Left lung (tissue), 10 donors: ENCODE data around the gene RPL3. TPM values are rescaled to one million over a fixed set of nuclear protein-coding genes. Genes with fewer than 3 reads are reported as not detected.

Source experiments
- ATAC-seq: fragments of 200-7000 bp; cut with Tn5 transposase; one replicate; pipeline ENCODE4 v1.9.1; 2020; ENCODE audit warnings: moderate library complexity
- DNase-seq, 4 donors: peaks; one replicate each; pipeline ENCODE4 v3.0.0-alpha.2; 2013 to 2020
- H3K27ac ChIP-seq, 2 donors: fragments of 200-600 bp; sonication (generic) in 1 of 2; one replicate each; pipeline versions ENCODE4 v1.5.0 to v1.8.0; 2020 to 2021
- H3K27me3 ChIP-seq, 2 donors: fragments of 200-600 bp; sonication (generic) in 1 of 2; one replicate each; pipeline versions ENCODE4 v1.5.0 to v1.8.0; 2020 to 2021
- H3K36me3 ChIP-seq, 2 donors: fragments of 200-600 bp; sonication (generic) in 1 of 2; one replicate each; pipeline versions ENCODE4 v1.5.0 to v1.8.0; 2020 to 2021
- H3K4me1 ChIP-seq, 2 donors: fragments of 200-600 bp; one replicate each; pipeline ENCODE4 v1.8.0; 2021
- H3K4me3 ChIP-seq, 2 donors: fragments of 200-600 bp; sonication (generic) in 1 of 2; one replicate each; pipeline versions ENCODE4 v1.5.0 to v1.8.0; 2020 to 2021; ENCODE audit warnings: mild to moderate bottlenecking in 1 of 2
- H3K9me3 ChIP-seq, 2 donors: fragments of 200-600 bp; sonication (generic) in 1 of 2; one replicate each; pipeline versions ENCODE4 v1.5.0 to v1.8.0; 2020 to 2021
- intact Hi-C, 2 donors: fragments of 100-400 bp; cut with DNase I; formaldehyde crosslinking; loops; one replicate each; pipeline versions ENCODE4 v1.11.2 to v1.14.2; 2022
- polyA plus RNA-seq, 6 donors: library from polyadenylated mRNA; unstranded; fragments of 120-200 nt; gene quantifications; one replicate each; pipeline ENCODE4 v1.2.1, GENCODE V29; 2013; ENCODE audit not compliant: insufficient read length in 6 of 6
- total RNA-seq, 2 donors: library from RNA; stranded (reverse); fragmentation: NEBNext Ultra II Directional; extraction: Animal tissue kit (Norgen Biotek cat#: 25700); gene quantifications; one replicate each; pipeline ENCODE4 v1.2.1, GENCODE V29; 2021
- TF ChIP-seq, protein P1 (sequence below), 2 donors: fragments of 200-600 bp; sonication (generic) in 1 of 2; IDR thresholded peaks; one replicate each; pipeline versions ENCODE4 v1.5.0 to v1.8.0; 2021; ENCODE audit warnings: antibody characterized with exemption in 2 of 2
- donor health status: DM: no; HTN: yes; CAD: no.
- donor health status: DM: no; HTN: no; CAD: no.

RPL3 gene
- total and polyA plus RNA-seq, 8 donors = 1,506 to 3,842 (median 3,632) TPM

DNA sequence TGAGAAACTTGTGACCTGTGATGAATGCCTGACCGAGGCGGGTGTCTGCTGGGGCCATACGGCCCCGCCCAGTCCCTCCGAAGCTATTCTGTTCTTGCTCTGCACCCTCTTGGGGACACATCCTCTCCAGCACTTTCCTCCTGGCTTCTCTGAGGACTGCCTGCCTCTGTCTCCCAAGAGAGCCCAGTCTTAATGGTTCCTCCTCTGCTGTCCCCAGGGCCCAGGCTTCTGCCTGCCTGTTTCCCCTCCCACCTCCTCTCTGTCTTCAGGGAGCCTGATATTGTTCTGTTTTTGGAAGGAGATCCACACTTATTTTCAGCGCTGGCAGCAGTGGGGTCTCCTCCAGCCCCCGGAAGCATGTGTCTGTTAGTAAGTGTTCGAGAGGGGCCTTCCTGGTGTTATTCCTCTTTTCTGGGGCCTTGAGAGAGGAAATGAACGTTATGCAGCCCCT, 49.1 kb upstream of the RPL3 start:
- H3K36me3 ChIP-seq = no peaks in the 10 kb centered on the region
- H3K4me1 ChIP-seq = peaks cover 0 to 3% of the 10 kb centered on the region in 2 donors
- DNase-seq (no peak), ATAC-seq (no peak)
- peaks cover 0 to 5% of the 10 kb centered on the region in 2 donors for H3K9me3 ChIP-seq
- H3K27ac ChIP-seq = no peak overlapping the region
- H3K4me3 ChIP-seq = no peak overlapping the region
- TF ChIP-seq, protein P1, sequence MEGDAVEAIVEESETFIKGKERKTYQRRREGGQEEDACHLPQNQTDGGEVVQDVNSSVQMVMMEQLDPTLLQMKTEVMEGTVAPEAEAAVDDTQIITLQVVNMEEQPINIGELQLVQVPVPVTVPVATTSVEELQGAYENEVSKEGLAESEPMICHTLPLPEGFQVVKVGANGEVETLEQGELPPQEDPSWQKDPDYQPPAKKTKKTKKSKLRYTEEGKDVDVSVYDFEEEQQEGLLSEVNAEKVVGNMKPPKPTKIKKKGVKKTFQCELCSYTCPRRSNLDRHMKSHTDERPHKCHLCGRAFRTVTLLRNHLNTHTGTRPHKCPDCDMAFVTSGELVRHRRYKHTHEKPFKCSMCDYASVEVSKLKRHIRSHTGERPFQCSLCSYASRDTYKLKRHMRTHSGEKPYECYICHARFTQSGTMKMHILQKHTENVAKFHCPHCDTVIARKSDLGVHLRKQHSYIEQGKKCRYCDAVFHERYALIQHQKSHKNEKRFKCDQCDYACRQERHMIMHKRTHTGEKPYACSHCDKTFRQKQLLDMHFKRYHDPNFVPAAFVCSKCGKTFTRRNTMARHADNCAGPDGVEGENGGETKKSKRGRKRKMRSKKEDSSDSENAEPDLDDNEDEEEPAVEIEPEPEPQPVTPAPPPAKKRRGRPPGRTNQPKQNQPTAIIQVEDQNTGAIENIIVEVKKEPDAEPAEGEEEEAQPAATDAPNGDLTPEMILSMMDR (IDR thresholded peaks at IDR 0.05) = no peak
- H3K27me3 ChIP-seq = no peaks in the 10 kb centered on the region
- intact Hi-C loops = no loop called here

DNA sequence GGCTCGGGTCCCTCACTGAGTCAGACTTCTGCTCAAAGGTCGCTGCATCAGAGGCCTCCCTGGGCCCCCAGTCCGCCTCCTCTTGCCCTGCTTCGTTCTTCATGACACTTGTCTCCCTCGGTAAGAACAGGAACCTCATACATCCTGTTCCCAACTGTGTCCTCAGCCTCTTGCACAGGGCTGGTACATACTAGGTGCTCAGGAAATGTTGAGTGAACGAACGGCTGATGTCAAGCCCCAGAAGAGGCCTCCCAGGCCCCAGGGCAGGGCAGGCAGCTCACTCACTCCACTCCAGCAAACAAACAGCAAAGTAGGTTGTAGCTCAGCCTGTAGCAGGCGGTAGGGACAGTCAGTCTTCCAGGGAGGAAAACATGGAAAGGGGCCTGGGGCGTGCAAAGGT, 47.6 kb upstream of the RPL3 start:
- Histone ChIP-seq H3K4me1 (peaks cover 0 to 3% of the 10 kb centered on the region in 2 donors), H3K27ac (no peak overlapping the region), H3K4me3 (no peak overlapping the region), H3K27me3 (no peaks in the 10 kb centered on the region), H3K9me3 (peaks cover 0 to 3% of the 10 kb centered on the region in 2 donors), H3K36me3 (no peaks in the 10 kb centered on the region)
- intact Hi-C loops = no loop called here
- ATAC-seq = no peak
- TF ChIP-seq, protein P1 (IDR thresholded peaks at IDR 0.05) = no peak
- no peak for DNase-seq

DNA sequence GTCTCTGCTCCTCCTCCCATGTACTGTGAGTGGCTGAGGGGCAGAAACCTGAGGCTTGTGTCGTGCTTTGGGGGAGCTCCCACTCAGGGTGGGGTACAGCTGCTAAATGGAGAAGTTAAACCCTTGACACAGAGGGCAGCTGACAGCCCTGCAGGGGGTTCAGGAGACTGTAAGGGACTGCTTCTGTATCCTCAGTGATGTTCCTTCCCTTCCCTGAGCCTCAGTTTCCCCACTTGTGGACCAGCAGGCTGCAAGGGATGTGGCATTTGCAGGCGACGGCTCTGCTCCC, 46.0 kb upstream of the RPL3 start:
- intact Hi-C loops = no loop called here
- DNase-seq (no peak), ATAC-seq (no peak)
- no peak overlapping the region for H3K4me3 ChIP-seq
- H3K27ac ChIP-seq = no peak overlapping the region
- H3K36me3 ChIP-seq = no peaks in the 10 kb centered on the region
- H3K27me3 ChIP-seq = no peaks in the 10 kb centered on the region
- no peaks in the 10 kb centered on the region for H3K9me3 ChIP-seq
- TF ChIP-seq, protein P1 (IDR thresholded peaks at IDR 0.05) = no peak
- peaks cover 0 to 3% of the 10 kb centered on the region in 2 donors for H3K4me1 ChIP-seq

DNA sequence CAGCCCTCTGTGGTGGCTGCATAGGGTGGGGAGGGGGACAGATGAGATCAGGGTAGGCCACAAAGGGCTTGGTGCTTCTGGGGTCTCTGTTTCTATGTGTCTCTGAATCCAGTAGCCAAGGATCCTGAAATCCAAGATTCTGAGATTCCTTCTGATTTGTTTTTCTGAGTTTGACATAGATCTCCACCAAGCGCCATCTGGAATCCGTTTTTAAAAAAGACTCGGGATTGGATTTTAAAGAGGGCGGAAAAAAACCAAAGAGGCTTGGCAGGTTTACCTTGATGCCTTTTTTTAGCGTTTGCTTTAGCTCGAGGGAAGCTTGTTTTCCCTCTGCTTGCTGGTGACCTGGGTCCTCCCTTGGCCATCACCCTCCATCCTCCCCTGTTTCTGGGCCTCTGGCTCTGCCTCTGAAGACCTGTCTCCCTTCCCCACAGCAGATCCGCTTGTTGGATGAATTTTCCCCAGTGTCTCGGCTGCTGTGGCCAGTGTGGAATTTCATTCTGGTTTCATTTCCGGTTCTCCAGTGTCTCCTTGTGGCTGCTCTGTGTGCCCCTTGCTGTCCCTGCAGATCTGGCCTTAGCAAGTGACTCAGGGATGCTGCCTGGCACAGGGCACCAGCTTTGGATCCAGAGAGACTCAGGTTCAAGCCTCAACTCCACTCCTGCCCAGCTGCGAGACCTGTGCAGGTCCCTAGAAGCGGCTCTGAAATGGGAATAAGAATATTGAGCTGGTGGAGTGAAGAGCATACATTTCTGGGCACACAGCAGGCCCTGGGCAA, 45.5 kb upstream of the RPL3 start:
- TF ChIP-seq, protein P1 (IDR thresholded peaks at IDR 0.05) = no peak
- H3K4me3 ChIP-seq = no peak overlapping the region
- H3K27me3 ChIP-seq = no peaks in the 10 kb centered on the region
- H3K9me3 ChIP-seq = no peaks in the 10 kb centered on the region
- no peak for ATAC-seq
- no peak for DNase-seq
- no peak overlapping the region for H3K27ac ChIP-seq
- no peaks in the 10 kb centered on the region for H3K36me3 ChIP-seq
- intact Hi-C loops = no loop called here
- peaks cover 0 to 3% of the 10 kb centered on the region in 2 donors for H3K4me1 ChIP-seq

DNA sequence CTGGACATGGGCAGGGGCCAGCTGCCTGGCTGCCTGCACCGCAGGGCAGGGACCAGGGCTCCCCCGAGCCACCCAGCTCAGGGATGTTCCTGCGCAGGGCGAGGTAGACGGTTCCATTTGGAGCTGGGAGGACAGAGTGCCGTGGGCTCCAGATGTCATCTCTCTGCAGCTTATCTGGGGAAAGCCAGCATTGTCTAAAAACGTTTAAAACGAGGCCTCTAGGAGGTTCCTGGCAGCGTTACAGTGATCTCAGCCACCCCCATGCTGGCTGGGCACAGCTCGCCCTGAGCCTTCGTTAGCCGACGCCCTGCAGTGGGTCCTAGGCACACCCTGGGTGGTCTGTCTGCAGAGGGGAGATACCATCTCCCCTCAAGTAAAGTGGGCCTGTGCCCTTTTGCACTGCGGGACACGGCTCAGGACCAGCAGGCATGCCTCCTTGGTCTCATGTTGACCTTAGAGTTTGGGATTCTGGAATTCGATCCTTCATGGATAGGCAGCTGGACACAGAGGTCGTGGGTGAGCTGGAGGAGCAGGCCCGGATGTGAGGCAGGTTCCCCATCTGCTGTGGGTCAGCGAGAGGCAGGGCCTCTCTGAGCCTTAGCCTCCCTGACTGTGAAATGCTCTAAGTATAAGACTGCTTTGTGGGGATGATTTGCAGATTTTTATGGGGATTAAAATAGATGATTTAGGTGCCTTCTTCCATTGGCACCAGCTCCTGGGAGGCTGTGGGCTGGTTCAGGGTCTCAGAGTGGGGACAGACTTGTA, 44.5 kb upstream of the RPL3 start:
- TF ChIP-seq, protein P1 (IDR thresholded peaks at IDR 0.05) = no peak
- Histone ChIP-seq H3K27ac (no peak overlapping the region), H3K36me3 (no peaks in the 10 kb centered on the region), H3K9me3 (no peaks in the 10 kb centered on the region), H3K4me3 (no peak overlapping the region), H3K27me3 (no peaks in the 10 kb centered on the region), H3K4me1 (peaks cover 0 to 3% of the 10 kb centered on the region in 2 donors)
- no peak for ATAC-seq
- DNase-seq = peak in 1 of 4 donors; percentile 33
- intact Hi-C loops = no loop called here
